ENCODE results near the gene HTRA2. TPM values are rescaled to one million over a fixed set of nuclear protein-coding genes. Genes with fewer than 3 reads are reported as not detected.
A peak's percentile ranks its signal among the peaks of the same experiment; 100 is the strongest.

The HTRA2 gene
- total RNA-seq, 1 donor: 32.9 TPM

DNA sequence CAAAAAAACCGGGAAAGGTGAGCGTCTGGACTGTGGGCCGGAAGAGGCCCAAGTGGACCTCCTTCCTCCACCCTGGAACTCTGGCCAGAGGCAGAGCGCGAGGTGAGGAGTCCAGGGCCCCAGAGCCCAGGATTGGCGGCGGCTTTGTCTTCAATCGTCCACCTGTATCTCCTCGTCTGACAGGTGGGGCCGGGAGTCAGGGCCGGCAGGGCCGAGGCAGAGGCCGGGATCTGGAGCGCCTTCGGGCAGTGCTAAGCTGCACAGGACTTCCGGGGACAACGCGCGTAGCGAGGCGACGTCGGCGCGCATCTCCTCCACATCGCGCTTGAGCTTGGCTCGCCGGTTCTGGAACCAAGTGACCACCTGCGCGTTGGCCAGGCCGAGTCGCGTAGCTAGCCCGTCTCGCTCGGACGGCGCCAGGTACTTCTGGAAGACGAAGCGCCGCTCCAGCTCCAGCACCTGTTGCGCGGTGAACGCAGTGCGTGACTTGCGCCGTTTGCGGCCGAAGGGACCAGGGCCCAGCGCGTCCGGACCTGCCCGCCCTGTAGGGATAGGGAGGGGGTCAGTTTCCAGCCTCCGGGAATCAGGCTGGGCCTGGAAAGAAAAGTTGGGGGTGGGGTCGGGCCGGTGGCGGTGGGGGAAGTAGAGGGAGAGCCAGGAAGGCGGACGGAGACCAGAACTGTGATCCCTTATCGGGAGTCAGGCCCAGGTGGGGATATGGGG is 31.8 kb upstream of the HTRA2 start:
- TF ChIP-seq, protein P1, sequence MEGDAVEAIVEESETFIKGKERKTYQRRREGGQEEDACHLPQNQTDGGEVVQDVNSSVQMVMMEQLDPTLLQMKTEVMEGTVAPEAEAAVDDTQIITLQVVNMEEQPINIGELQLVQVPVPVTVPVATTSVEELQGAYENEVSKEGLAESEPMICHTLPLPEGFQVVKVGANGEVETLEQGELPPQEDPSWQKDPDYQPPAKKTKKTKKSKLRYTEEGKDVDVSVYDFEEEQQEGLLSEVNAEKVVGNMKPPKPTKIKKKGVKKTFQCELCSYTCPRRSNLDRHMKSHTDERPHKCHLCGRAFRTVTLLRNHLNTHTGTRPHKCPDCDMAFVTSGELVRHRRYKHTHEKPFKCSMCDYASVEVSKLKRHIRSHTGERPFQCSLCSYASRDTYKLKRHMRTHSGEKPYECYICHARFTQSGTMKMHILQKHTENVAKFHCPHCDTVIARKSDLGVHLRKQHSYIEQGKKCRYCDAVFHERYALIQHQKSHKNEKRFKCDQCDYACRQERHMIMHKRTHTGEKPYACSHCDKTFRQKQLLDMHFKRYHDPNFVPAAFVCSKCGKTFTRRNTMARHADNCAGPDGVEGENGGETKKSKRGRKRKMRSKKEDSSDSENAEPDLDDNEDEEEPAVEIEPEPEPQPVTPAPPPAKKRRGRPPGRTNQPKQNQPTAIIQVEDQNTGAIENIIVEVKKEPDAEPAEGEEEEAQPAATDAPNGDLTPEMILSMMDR (IDR thresholded peaks at IDR 0.05; ENCODE audit: insufficient read depth, low read length): no peak
- H3K4me3 ChIP-seq (ENCODE audit: low read depth, low read length): peak overlapping the region; percentile 49
- no peak for DNase-seq (ENCODE audit: low read depth)

DNA sequence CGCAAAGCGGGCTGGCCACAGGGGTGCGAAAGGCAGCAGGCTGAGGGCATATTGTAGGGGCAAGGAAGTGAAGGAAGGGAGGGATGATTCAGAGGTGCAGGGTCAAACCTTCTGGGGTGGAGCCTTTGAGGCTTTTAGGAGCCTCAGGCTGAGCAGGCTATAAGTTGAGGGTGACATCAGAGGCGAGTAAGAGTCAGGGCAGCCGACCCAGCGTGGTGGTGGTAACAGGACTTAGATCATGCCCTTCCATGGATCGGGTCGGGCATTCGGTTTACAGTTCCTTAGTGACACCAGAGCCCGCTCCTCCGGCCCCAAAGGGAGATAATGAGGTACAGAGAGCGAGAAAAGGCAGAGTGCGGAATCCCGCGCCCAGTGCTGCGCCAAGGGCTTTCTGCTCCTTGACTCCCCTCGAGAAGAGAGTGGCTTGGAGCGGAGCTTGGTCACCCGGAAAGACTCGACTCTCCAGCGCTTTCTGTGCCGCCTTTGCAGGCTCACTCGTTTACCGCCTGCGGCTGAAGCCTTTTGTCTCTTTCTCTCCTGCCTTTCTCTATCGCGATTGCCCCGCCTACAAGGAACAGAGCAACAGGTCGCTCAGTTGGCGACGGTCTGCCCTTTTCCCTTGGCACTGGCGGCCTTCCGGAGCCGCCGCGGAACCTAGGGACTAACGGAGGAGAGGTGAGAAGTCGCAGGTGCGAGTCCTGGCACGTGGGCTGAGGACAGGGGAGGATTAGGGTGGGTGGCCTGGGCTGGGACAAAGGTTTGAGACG is 31.1 kb upstream of the HTRA2 start:
- H3K4me3 ChIP-seq (ENCODE audit: low read depth, low read length): peak overlapping the region; percentile 49
- DNase-seq (ENCODE audit: low read depth): no peak
- TF ChIP-seq, protein P1 (IDR thresholded peaks at IDR 0.05; ENCODE audit: insufficient read depth, low read length): no peak

DNA sequence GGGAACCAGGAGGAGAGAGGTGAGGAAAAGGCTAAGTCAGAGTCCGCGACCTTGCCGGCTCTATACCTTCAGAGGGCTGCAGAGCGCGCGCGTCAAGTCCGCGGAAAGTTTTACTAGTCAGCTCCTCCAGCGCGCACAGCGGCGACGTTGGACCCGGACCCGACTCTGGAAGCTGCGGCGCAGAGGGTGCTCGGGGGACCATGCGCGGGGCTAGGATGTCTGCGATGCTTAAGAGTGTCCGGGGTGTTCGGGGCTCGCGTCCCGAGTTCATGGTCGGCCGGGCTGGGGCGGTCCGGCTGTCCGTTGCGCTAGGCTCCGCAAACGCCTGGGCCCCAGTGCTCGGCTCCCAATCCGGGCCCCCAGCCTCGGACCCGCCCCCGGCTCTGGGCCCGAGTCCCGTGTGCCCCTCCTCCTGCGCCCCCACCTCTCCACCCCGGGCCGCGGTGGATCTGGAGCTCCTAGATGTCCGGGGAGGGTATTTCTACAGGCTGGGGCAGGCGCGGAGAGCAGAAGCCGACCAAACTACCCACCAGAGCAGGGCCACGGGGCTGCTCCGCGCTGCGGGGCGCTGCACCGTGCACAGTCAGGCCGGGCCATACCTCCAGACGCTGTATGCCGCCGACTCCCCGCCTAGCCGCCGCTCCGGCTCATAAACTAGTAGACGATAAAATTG is 30.3 kb upstream of the HTRA2 start, which contains the start of gene LBX2:
LBX2 (minus strand) TSS at position 337 of the 673 bp plus-strand sequence; CDS start at position 271, 66 bp downstream.
- TF ChIP-seq, protein P1 (IDR thresholded peaks at IDR 0.05; ENCODE audit: insufficient read depth, low read length): no peak
- DNase-seq (ENCODE audit: low read depth): no peak
- H3K4me3 ChIP-seq (ENCODE audit: low read depth, low read length): peak within 1 kb of the TSS; percentile 49

DNA sequence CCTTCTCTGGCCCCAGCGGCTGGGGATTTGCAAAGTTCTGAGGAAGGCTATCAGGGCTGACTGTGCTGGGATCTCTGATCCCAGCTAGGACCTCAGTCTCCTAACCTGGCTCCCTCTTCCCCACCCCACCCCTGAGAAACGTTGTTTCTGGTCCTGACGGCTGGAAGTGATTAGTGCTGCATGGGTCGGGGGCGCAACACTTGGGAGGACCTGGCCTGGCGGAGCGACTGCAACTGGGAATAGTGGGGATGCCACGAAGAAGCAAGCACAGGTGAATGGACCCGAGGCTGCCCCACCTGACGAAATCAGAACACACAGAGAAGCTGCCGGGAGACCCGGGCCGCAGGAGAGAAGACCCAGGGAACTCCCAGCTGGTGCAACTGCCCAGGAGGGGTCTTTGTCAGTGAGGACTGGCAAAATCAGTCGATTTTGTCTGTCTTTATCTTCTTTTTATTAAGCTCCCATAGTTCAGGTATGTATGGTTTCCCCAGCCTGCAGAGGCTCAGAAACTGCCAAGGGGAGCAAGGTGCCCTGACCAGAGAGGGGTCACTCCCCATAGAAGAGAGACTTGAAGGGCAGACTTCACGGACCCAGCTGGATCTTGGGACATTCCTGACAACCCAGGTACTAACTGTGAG is 29.7 kb upstream of the HTRA2 start:
- DNase-seq (ENCODE audit: low read depth): no peak
- H3K4me3 ChIP-seq (ENCODE audit: low read depth, low read length): no peak overlapping the region
- TF ChIP-seq, protein P1 (IDR thresholded peaks at IDR 0.05; ENCODE audit: insufficient read depth, low read length): no peak

DNA sequence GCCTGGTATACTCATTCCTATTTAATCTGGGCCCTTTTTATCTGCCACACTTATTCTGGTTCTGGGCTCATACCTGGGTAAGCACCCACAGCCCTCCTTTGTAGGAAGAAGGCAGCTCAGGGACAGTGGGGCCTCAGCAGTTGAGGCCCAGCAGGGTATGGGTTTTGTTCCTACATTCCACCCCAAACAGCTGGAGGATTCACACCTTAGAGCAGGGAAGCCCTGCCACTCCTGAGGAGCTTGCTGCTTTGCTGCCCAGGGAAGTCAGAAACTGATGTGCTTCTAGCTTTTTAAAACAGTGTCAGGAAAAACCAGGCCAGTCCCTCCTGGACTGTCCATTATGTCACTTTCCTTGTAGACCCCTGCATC is 29.2 kb upstream of the HTRA2 start:
- TF ChIP-seq, protein P1 (IDR thresholded peaks at IDR 0.05; ENCODE audit: insufficient read depth, low read length): no peak
- DNase-seq (ENCODE audit: low read depth): no peak
- H3K4me3 ChIP-seq (ENCODE audit: low read depth, low read length): no peak overlapping the region

DNA sequence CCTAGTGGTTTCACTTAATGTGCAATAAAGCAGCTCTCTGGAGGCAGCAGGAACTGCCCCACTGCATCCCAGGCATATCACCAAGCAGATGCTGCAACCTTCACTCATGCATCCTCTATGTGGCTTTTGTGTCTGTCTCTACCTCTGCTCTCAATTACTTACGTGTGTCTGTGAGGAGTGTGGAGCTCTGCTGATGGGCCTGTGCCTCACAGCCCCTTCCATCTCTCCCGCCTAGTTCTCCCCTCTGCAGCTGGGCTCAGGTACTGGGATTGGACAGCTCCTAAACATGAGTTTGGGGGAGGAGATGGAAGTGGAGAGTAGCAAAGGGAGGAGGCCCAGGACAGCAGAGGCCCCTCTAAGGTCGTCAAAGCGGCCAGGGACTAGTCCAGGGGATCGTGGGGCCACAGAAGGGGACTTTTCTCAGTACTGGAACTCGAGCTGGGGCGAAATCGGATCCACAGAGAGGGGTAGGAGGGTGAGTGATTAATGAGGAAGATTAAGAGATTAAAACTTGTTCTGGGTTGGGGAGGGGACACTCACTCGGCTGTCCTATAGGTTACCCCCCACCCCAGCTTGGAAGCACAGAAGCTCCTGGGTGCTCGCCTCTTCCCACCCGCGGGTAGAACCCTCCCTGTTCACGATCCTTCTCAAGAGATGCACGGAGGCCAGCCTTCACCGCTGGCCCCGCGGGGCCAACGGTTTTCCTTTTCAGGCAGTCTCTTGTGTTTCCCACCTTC is 28.2 kb upstream of the HTRA2 start:
- TF ChIP-seq, protein P1 (IDR thresholded peaks at IDR 0.05; ENCODE audit: insufficient read depth, low read length): no peak
- DNase-seq (ENCODE audit: low read depth): no peak
- no peak overlapping the region for H3K4me3 ChIP-seq (ENCODE audit: low read depth, low read length)

All from fibroblast of the aortic adventitia (primary cell).